B cell (primary cell): Measurements from ENCODE around the gene HTR4.

Source experiments
- CTCF ChIP-seq: fragments of 200-600 bp; IDR thresholded peaks from one replicate; pipeline ENCODE4 v1.8.0; 2022; ENCODE audit warnings: antibody characterized with exemption, mild to moderate bottlenecking
- EZH2 ChIP-seq: IDR thresholded peaks from 2 replicates; pipeline ENCODE4 v1.6.1; 2012; ENCODE audit warnings: borderline replicate concordance, low read depth, mild to moderate bottlenecking, moderate library complexity, low read length; ENCODE audit not compliant: insufficient read depth, poor library complexity, severe bottlenecking

DNA sequence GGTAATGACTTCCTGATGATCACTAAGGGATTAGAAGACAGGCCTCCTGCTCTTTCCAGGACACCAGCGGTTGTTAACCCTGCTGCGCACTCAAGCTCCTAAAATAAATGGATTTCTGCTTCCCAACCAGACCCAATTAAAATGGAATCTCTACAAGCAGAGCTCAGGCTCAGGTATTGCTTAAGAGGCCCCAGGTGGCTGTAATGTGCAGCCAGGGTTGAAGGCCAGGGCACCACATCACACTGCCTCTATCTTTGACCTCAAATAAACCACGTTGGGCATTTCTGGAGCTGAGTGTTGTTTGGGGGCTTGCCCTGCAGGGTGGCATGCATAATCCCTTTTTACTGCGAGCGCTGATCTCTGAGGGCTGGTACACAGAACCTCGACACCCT is 162.5 kb downstream of the HTR4 start:
- TF ChIP-seq CTCF (no peak), EZH2 (no peak)
